ENCODE data around the gene LGALS13. TPM values are rescaled to one million over a fixed set of nuclear protein-coding genes. Genes with fewer than 3 reads are reported as not detected.

Gene LGALS13
- total RNA-seq, 1 experiment from 2014 or later, result not detected

GRCh38 chr19:39603825-39604224 lies 1.5 kb downstream of the LGALS13 start:
- intact Hi-C loops (cut with micrococcal nuclease; ENCODE audit: unreplicated experiment), result no loop called here
- no peaks in the 10 kb centered on the region for H3K79me2 ChIP-seq (ENCODE audit: low read depth)

GRCh38 chr19:39607021-39607420 lies 4.7 kb downstream of the LGALS13 start:
- Histone ChIP-seq H3K9me2 (ENCODE audit: insufficient read depth) (no peaks in the 10 kb centered on the region), H3K27me3 (ENCODE audit: insufficient read depth, low read depth) (peaks cover 73% of the 10 kb centered on the region), H3K9me3 (ENCODE audit: insufficient read depth, low read depth) (no peaks in the 10 kb centered on the region)

More at GRCh38 chr19:39603825-39604224, 1.5 kb downstream of the LGALS13 start:
- Histone ChIP-seq H4K20me1 (ENCODE audit: insufficient read depth) (no peaks in the 10 kb centered on the region), H3K36me3 (ENCODE audit: low read depth) (no peaks in the 10 kb centered on the region), H3F3A (ENCODE audit: insufficient read depth, low read depth) (no peaks in the 10 kb centered on the region), H3K4me3 (no peak overlapping the region), H3K4me1 (replicated peaks; ENCODE audit: insufficient read depth) (no peaks in the 10 kb centered on the region), H2AFZ (no peak overlapping the region), H3K27me3 (ENCODE audit: insufficient read depth, low read depth) (peaks cover 60% of the 10 kb centered on the region), H3K27ac (no peak overlapping the region), H3K9me2 (ENCODE audit: insufficient read depth) (no peaks in the 10 kb centered on the region), H3K4me2 (no peak overlapping the region), H3K9me3 (ENCODE audit: insufficient read depth, low read depth) (no peaks in the 10 kb centered on the region)
- BruUV-seq (replicated peaks), result no TSS peak
- DNase-seq, result no peak
- CTCF ChIA-PET, result no interaction called here
- TF ChIP-seq EZH2 (IDR thresholded peaks at IDR 0.05; ENCODE audit: low read depth) (no peak), CTCF (conservative IDR thresholded peaks at IDR 0.05) (no peak)
- POLR2A ChIA-PET (ENCODE audit: unreplicated experiment), result no interaction called here

GRCh38 chr19:39607561-39607960 lies 5.2 kb downstream of the LGALS13 start:
- Histone ChIP-seq H3K79me2 (ENCODE audit: low read depth) (no peaks in the 10 kb centered on the region), H3K27ac (no peak overlapping the region), H3K4me1 (replicated peaks; ENCODE audit: insufficient read depth) (no peaks in the 10 kb centered on the region), H3K36me3 (ENCODE audit: low read depth) (no peaks in the 10 kb centered on the region), H3K9me3 (ENCODE audit: insufficient read depth, low read depth) (no peaks in the 10 kb centered on the region), H3K4me3 (no peak overlapping the region), H3K9me2 (ENCODE audit: insufficient read depth) (no peaks in the 10 kb centered on the region), H3K27me3 (ENCODE audit: insufficient read depth, low read depth) (peaks cover 68% of the 10 kb centered on the region), H3K4me2 (no peak overlapping the region), H2AFZ (no peak overlapping the region), H4K20me1 (ENCODE audit: insufficient read depth) (no peaks in the 10 kb centered on the region), H3F3A (ENCODE audit: insufficient read depth, low read depth) (no peaks in the 10 kb centered on the region)
- BruUV-seq (replicated peaks), result no TSS peak
- ChIA-PET POLR2A (ENCODE audit: unreplicated experiment) (no interaction called here), CTCF (no interaction called here)
- intact Hi-C loops (cut with micrococcal nuclease; ENCODE audit: unreplicated experiment), result no loop called here
- no peak for DNase-seq
- TF ChIP-seq EZH2 (IDR thresholded peaks at IDR 0.05; ENCODE audit: low read depth) (no peak), CTCF (conservative IDR thresholded peaks at IDR 0.05) (no peak)

More at GRCh38 chr19:39607021-39607420, 4.7 kb downstream of the LGALS13 start:
- no TSS peak for BruUV-seq (replicated peaks)
- H3K27ac ChIP-seq, result no peak overlapping the region
- H3F3A ChIP-seq (ENCODE audit: insufficient read depth, low read depth), result no peaks in the 10 kb centered on the region
- no peaks in the 10 kb centered on the region for H3K4me1 ChIP-seq (replicated peaks; ENCODE audit: insufficient read depth)
- H4K20me1 ChIP-seq (ENCODE audit: insufficient read depth), result no peaks in the 10 kb centered on the region
- no peak overlapping the region for H3K4me2 ChIP-seq
- intact Hi-C loops (cut with micrococcal nuclease; ENCODE audit: unreplicated experiment), result no loop called here
- no peaks in the 10 kb centered on the region for H3K36me3 ChIP-seq (ENCODE audit: low read depth)
- CTCF ChIA-PET, result no interaction called here
- H2AFZ ChIP-seq, result no peak overlapping the region
- POLR2A ChIA-PET (ENCODE audit: unreplicated experiment), result no interaction called here
- TF ChIP-seq EZH2 (IDR thresholded peaks at IDR 0.05; ENCODE audit: low read depth), result peak; percentile 81; the same call in 1 of the 2 replicates
- TF ChIP-seq CTCF (conservative IDR thresholded peaks at IDR 0.05), result no peak
- H3K4me3 ChIP-seq, result no peak overlapping the region
- no peak for DNase-seq
- no peaks in the 10 kb centered on the region for H3K79me2 ChIP-seq (ENCODE audit: low read depth)
